ENCODE results near the gene LMBR1.
"Not testable (repeated sequence)": the region's sequence is repeated elsewhere in the genome, so short reads cannot be mapped to it uniquely, and the experiment has no call there.

The LMBR1 gene

DNA sequence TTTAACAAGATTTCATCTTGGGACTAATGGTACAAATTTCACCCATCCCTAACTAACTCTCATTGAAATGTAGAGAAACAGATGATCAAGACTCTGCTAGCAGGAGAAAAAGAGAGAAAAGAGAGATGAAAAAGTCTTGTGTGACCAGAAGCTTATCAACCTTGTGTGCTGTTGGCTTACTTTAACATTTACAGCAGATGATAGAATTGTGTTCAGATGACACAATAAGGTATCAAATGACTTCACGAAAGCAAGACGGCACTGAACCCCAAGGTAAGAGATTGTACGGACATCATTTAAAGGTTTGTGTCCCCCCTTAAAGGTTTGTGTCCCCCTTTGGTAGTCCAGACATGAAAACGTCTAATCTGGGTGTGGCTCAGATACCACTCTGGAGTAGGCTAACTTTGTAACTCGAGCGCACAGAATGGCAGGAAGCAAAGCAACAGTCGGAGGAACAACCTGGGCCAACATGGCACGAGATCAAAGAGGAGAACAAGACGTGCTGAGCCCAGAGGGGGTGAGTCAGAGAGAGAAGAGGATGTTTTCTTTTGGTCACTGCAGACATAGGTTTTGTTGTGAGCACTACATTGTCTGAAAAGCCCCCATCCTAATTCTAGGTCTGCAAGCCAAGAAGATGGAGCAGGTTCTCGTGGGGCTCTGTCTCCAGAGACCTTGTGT lies 10.4 kb upstream of the LMBR1 start:
- DNase-seq: no peak

GRCh38 chr7:156900093-156900492 lies 7.1 kb upstream of the LMBR1 start:
- DNase-seq: not testable (repeated sequence)

DNA sequence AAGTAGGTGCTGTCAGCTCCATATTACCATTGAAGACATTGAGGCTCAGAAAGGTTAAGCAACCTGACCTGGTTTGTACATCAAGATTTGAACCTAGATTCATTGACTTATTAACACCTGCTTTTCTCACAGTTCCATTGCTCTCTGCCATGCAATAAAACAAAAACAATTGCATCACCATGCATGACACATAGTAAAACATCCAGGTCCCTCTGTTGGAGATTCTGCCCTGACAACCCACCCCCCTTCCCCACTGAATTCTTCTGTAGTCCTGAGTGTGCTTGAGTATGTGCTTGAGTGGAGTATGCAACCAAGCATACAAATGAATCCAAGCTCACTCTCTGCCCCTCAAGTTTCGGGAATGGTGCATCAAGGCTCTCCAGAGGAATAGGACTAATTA lies 6.0 kb upstream of the LMBR1 start:
- no peak for DNase-seq

GRCh38 chr7:156897673-156898072 lies 4.7 kb upstream of the LMBR1 start:
- no peak for DNase-seq

DNA sequence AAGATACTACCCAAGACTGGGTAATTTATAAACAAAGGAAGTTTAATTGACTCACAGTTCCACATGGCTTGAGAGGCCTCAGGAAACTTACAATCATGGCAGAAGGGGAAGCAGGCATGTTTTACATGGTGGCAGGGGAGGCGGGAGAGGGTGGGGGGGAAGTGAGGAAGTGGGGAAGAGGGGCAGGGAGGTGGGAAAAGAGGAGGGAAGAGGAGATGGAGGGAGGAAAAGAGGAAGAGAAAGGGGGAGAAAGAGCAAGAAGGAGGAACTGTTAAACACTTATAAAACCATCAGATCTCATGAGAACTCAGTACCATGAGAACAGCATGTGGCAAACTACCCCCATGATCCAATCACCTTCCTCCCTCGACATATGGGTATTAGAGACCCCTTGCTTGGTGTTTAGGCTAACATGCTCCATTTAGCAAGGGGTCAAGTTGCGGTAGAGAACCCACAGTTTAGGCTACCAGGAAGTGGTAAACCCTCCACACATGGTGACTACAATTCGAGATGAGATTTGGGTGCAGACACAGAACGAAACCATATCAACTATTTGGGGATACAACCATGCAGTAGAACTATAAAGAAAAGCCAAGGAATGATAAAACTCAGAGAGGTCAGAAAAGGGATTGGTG lies 3.5 kb upstream of the LMBR1 start:
- no peak for DNase-seq

DNA sequence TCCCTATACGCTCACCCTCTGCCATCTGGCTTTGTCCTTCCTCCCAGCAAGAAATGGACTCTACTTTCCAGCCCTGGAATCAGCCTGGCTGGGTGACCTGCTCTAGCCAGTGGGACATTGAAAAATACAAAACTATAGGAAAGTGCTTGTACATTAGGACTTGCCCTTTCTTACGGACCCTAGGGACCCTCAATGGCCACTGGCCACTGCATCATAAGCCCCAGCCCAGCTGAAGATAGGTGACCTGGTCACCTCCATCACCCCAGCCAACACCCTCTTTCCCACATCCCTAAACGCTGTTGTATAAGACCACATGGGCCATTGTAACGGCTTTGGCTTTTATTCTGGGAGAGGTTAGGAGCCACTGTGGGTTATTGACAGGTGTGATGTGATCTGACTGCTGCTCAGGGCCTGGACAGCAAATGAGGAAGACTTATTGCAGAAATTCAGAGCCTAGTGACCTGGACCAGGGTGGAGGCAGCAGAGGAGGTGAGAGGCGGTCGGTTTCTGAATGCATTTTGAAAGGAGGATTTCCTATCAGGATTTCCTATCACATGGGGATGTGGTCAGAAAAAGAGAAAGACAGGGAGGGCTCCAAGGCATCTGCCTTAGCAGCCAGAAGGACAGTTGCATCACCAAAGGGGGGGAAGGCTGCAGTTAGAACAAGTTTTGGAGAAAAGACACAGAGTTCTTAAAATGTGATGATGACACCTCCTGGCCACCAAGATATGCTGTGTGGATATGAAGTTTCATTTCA lies 2.2 kb upstream of the LMBR1 start:
- DNase-seq: no peak

DNA sequence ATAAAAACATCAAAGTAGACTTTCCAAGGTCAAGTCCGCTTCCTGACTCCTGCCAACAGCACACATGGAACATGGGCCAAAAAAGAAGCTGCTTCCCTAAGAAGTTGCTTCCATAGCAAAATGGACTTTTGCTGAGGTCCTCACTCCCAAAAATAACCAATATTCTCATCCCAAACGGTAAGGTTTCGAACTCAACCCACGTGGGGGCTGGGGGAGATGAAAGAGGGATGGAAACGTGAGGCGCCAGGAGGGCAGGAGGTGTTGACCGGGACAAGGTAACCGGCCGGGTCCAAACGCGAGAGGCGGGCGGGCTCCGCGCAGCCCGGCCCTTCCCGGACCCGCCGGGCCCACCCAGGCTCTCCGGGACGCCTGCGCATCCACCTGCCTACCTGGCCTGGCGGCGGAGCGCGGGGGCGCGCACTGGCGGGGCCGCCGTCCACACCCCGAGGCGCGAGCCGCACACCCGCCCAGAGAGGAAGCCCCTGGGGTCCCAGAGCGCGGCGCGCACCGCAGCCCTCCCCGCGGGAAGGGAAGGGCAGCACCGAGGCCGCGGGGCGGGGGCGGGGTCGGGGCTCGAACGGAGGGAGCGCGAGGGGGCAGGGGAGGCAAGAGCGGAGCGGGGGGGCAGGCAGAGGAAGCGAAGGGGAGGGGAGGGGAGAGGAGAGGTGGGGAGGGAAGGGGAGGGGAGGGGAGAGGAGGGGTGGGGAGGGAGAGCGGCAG lies 742 bp downstream of the LMBR1 start:
- peak; percentile 87 for DNase-seq

- no peak for DNase-seq
Measured at GRCh38 chr7:156889746-156890145, 3.2 kb downstream of the LMBR1 start.

- no peak for DNase-seq
Measured at GRCh38 chr7:156889089-156889488, 3.9 kb downstream of the LMBR1 start.

DNA sequence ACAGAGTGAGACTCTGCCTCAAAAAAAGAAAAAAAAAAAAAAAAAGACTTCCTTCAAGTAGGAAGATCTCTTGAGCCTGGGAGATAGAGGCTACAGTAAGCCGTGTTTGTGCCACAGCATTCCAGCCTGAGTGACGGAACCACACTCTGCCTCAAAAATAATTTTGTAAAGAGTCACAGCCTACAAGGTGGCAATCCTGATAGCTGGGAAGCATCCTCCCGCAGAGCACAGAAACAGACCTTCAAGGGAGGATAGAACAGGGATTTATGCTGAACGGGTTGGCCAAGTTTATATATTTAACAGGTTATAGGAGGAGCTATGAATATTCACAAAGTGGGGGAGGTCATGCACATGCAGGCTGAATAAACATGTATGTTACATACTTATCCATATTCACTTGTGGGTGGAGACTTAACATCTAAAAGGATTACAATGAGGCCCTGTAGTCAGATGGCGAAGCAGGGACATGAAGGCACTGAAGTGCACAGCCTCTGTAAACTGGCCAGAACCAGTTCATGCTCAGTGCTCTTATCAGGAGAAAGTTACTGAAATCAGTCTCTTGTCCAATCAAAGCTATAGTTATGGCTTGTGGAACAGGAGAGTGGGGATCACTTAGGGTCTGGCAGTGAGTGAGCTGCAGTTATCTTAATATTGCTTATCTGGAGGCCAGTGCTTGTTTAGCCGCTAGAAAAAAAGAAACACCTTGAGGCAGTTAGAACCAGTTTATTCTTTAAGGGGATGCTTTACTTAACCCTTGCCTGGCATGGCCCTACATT lies 6.8 kb downstream of the LMBR1 start:
- no peak for DNase-seq

DNA sequence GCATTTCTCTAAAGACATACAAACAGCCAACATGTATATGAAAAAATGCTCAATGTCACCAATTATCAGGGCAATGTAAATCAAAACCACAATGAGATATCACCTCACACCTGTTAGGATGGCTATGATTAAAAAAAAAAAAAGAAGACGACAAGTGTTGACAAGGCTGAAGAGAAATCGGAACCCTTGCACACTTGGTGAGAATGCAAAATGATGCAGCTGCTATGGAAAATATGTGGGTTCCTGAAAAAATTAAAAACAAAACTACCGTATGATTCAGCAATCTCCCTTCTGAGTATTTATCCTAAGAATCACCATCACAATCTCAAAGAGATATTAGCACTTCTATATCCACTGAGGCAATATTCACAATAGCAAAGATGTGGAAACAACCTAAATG lies 11.3 kb downstream of the LMBR1 start:
- DNase-seq: no peak

GRCh38 chr7:156875766-156876165 lies 17.2 kb downstream of the LMBR1 start:
- DNase-seq: no peak

- not testable (repeated sequence) for DNase-seq
Measured at GRCh38 chr7:156868363-156868762, 24.6 kb downstream of the LMBR1 start.

- no peak for DNase-seq
Measured at GRCh38 chr7:156865493-156865892, 27.5 kb downstream of the LMBR1 start.

- DNase-seq: not testable (repeated sequence)
Measured at GRCh38 chr7:156862022-156862421, 31.0 kb downstream of the LMBR1 start.

- DNase-seq: no peak
Measured at GRCh38 chr7:156861212-156861611, 31.8 kb downstream of the LMBR1 start.

DNA sequence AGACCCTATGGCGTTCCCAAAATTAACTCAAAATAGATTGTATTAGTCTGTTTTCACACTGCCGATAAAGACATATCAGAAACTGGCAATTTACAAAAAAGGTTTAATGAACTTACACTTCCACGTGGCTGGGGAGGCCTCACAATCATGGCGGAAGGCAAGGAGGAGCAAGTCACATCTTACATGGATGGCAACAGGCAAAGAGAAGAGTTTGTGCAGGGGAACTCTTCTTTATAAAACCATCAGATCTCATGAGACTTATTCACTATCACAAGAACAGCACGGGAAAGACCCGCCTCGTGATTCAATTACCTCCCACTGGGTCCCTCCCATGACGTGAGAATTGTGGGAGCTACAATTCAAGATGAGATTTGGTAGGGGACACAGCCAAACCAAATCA lies 32.9 kb downstream of the LMBR1 start:
- not testable (repeated sequence) for DNase-seq

GRCh38 chr7:156858523-156858922 lies 34.5 kb downstream of the LMBR1 start:
- DNase-seq: no peak

DNA sequence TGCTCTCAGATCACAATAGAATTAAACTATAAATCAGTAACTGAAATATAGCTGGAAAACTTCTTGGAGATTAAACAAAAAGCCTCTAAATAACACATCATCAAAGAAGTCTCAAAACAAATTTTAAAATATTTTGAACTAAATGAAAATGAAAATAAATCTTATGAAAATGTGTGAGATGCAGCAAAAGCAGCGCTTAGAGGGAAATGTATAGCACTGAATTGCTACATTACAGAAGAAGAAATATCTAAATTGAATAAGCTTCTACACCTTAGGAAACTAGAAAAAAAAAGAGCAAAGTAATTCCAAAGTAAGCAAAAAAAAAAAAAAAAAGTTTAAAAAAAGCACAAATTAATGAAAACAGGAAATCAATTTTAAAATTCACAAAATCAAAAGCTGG lies 35.2 kb downstream of the LMBR1 start:
- no peak for DNase-seq

DNA sequence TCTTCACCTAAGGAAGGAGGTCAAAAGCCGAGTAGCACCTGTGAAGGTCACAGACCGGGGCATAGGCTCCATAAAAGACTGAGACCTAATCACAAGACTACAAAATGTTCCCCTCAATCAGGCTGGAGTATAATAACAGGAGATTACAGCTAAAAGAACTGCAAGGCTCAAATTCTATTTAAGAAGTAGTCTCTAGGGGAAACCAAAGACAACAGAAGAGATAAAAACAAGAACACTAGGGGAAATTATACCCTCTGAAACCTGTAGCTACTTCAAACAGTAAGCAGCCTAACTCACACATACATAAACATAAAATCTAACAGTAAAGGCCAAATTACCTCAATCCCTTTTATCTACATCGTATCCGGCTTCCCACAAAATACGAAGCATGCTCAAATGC lies 38.3 kb downstream of the LMBR1 start:
- no peak for DNase-seq

- DNase-seq: no peak
Measured at GRCh38 chr7:156848979-156849378, 44.0 kb downstream of the LMBR1 start.

- DNase-seq: no peak
Measured at GRCh38 chr7:156845379-156846101, 47.4 kb downstream of the LMBR1 start.

All from activated effector memory CD4-positive, alpha-beta T cell treated with anti-CD3 and anti-CD28 coated beads, Interleukin-2, amount 50 U/mL, for 16 hours (primary cell).